Measurements from ENCODE around the gene CYFIP1. TPM values are rescaled to one million over a fixed set of nuclear protein-coding genes. Genes with fewer than 3 reads are reported as not detected.

The CYFIP1 gene
- total RNA-seq, 1 donor from 2014 or later = 127 TPM

DNA sequence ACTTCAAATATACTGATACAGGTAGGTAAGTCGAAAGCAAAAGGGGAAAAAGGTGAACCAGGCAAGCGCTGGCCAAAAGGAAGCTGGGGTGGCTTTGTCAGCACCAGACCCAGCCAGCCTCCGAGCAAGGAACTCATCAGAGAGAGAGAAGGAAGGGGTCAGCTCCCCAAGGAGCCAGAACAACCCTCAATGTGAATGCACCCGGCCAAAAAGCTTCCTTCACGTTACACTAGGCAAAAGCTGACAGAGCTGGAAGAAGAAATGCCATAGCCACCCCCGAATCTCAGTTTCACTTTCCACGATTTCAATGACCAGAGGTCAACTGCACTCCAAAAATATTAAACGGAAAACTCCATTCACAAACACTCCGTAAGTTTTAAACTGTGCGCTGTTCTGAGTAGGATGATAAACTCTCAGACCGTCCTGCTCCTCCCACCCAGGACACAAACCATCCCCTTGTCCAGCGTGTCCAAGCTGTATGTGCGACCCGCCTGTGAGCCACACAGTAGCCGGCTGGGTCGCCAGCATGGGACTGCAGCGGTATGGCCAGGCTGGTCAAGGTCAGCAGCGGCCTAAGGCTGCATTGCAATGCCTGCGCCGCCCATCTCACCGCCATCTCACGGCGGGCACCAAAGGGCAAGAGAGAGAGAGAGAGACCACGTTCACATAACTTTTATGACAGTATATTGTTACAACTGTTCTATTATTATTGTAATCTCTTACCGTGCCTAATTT, 29.7 kb downstream of the CYFIP1 start:
- DNase-seq (ENCODE audit: low spot score) = no peak

DNA sequence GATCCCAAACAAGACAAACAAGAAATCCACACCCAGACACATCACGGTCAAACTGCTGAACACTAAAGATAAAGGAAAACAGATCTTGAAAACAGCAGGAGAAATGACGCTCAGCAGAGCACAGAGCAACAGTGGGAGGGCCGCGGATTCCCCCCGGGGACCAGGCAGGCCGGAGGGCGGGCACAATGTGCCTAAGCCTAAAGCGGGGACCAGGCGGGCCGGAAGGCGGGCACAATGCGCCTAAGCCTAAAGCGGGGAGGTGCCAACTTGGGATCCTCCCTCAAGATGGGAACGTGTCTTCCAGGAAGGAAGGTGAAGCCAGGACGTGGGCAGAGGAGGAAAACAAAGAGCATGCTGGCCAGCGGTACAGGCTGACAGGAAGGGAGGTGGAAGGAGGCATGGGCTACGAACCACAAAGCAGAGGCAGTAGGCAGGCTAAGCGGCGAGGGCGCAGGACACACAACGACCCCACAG, 31.1 kb downstream of the CYFIP1 start:
- peak; percentile 41 for DNase-seq (ENCODE audit: low spot score)

DNA sequence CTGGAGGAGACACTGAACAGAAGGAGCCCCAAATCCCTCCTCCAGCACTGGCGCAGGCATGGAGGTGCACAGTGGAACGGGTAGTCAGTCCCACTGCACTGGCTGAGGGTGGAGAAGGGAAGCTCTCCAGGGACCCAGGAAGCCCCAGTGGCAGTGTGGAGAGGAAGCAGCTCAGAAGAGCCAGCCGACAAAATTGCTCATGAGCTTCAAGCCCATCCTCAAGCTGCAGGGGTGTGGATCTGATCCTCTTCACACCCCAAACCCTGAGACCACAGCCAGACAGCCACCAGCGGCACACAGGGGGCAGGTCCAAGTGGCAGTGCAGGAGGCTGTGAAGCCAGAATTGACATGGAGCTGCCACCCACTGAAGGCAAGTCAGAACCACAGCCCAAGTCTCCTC, 32.1 kb downstream of the CYFIP1 start:
- no peak for DNase-seq (ENCODE audit: low spot score)

DNA sequence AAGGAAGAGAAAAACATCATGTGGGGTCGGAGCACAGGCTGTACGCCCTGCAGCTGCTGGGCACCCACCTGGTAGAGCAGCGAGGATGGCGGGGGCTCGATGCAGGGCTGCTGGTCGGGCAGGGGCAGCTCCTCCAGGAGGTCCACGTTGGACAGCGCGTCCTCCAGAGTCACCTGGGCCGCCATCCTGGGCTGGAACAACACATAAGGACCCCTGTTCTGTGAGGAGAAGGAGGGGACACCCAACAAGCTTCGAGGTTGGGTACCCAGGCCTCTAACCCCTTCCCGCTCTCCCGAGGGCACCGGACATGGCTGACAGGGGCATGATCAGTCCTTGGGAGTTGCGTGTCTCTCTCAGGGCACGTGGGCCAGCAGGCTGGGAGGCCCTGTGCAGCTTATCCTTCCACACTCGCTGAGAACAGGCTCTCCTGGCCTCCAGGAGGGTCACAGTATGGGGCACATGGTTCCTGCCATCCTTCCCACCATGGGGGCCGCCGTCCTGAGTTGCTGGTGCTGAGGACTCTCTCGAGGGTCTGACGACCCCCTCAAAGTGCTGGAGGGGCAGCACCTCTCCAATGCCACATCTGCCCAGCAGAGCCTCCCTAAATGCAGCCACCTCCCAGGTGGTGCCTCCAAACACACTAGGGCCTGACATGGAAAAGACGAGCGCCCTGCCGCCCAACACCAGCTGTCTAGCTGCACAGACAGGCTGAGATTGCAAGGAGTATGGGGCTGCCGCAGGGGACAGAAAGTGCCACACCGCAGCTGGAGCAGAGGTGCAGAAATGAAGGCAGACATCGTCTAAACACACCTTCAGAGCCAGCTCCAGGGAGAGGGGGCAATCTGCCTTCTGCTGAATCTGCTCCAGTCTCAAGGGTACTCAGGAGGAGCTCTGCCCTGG, 32.8 kb downstream of the CYFIP1 start:
- DNase-seq (ENCODE audit: low spot score) = no peak

DNA sequence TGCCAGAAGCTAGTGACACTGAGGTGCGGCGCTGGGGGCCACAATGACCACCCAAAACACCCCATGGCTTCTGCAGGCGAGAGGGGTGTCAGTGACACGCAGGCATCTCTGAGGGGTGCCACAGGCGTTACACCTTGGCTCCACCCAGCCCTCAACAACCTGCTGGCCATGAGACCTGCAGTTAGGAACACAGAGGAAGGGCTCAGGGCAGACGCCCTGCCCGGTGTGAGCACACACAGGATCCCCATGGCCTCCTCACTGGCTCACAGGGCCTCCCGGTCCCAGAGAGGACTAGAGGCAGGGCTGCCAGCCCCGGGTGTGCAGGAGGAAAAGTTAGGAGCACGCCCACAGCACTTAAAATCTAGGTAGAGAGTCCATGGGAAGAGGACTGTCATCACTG, 35.1 kb downstream of the CYFIP1 start:
- DNase-seq (ENCODE audit: low spot score) = no peak

DNA sequence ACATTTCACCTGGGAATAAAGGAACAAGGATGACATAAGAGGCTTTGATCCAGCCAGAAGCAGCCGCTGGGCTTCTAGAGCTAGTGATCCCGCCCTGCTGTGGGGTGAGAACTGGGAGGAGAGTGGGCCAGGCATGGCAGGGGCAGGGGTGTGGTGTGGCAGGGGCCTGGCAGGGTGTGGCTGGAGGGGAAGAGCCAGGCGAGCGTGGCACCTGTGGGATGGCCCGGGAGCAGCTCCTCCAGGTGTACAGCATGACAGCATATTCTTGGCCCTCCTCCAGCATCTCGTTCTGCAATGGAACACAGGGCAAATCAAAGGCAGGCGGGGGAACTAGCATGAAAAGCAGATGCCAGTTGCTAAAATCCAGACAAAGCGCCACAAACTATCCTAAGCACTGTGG, 35.5 kb downstream of the CYFIP1 start:
- DNase-seq (ENCODE audit: low spot score) = peak; percentile 73

DNA sequence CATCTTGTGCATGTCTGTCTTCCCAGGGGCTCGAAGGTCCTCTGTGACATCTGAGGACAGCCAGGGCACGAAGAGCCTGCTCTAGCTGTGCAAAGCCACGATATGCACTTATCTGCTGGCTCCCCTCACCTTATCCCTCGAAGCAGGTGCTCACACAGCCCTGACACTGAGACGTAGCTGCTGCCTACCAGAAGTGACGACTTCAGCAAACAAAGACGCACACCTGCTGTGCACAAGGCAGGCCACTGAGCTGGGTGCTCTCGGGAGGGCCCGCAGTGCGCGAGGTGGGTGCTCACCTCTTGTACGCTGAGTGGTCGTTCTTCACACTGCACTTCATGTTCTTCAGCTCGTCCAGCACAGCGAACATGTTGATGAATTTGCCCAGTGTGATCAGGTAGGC, 37.3 kb downstream of the CYFIP1 start:
- no peak for DNase-seq (ENCODE audit: low spot score)

DNA sequence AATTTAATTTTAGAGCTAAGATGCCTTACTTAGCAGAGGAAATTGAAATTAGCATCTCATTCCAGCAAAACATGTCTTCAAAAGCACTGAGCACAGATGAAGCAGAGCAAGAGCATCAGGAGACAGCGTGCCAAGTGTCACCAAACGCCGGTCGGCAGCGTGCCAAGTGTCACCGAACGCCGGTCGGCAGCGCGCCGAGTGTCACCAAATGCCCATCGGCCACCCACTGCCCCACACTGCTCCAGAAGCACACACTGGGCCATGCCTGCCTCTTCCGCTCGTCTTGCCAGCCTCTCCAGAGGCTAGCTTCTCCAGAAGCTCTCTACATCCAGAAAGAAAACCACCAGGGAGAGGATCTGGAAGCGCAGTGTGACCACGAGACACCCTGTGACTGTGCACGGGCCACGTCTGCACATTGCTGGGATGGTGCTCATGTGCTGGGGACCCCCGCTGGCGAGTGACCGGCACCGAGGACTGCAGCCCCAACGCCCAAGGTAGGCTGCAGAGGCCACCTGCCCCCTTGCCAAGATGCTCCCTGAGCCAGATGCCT, 37.8 kb downstream of the CYFIP1 start:
- DNase-seq (ENCODE audit: low spot score) = no peak

DNA sequence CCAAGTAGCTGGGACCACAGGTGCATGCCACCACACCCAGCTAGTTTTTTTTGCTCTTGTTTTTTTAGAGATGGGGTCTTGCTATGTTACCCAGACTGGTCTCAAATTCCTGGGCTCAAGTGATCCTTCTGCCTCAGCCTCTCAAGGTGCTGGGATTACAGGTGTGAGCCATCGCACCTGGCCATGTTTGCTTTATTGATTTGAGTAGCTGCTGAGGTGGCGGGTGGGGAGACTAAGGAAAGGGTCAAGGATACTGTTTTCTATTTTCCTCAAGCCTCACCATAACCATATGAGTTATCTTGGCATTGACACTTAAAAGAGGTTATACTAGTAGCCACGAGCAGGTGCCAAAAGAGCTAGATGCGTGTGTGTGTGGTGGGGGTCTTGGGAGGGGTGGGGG, 39.0 kb downstream of the CYFIP1 start:
- no peak for DNase-seq (ENCODE audit: low spot score)

DNA sequence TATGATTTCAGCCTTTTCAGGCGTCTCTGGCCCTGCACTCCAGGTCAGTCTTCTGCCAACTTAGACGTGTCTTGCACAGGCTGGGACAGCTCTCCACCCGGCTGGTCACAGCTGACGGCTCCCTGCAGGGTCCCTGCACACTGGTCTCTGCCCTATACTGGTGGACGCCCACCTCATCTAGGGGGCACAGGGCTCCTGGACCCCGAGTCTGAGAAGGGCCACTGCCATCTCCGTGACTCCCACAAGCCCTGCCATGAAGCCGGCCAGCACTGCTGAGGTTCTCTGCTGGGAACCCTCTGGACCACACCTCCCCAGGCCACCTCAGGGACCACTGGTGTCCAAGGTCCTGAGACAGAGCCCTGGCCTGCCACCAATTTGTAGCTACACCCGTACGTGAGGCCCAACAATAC, 40.5 kb downstream of the CYFIP1 start:
- no peak for DNase-seq (ENCODE audit: low spot score)

DNA sequence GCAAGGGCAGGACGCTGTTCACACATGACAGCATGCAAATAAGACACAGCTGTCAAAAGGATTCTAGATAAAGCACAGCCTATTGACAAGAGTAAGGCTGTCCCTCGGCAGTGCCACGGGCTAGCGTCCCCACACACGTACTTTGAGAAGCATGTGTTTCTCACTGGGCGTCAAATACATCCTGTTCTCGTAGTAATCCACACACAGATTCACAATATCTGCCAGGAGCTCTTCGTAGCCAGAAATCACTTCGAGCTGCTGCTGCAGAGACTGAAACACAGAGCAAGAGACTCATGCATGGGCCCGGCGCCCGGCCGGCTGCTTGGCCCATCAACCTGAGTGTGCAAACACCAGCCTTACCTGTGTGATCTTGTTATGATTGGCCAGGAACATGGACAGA, 41.1 kb downstream of the CYFIP1 start:
- DNase-seq (ENCODE audit: low spot score) = no peak

DNA sequence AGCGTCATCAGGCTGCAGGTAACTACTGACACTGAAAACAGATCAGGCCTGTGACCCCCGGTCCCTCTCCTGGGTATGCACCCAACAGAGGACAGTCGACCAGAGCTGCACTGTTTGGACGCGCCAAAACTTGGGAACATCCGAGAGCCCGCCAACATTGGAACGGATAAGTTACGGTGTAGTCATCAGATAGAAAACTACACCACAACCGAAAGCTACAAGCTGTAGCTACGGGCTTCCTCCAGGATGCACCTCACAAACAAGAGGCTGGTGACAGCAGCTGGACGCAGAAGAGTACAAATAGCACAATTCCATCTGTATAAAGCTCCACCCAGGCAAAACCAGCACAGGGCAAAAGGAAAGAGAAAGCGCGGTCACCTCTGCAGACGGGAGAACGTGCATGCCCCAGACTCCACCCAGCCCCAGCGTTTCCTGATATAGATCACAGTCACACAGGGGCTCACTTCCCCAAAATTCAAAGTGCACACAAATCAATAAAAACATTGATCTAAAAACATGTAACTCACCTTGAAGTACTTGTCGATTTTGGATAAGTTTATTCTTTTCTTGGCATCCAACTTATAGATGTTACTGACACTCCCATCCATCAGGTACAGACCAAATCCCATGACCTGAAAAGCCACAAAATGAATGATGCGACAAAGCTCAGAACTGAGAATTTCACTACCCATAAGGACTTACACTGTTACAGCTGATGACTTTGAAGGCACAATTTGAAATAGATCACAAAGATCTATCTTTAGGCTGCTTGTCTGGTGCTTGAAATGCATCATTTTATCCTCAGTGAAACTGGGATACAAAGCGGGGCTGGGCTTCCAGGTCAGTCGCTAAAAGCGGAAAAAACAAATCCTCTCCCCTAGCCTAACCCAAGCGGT, 43.3 kb downstream of the CYFIP1 start:
- no peak for DNase-seq (ENCODE audit: low spot score)

DNA sequence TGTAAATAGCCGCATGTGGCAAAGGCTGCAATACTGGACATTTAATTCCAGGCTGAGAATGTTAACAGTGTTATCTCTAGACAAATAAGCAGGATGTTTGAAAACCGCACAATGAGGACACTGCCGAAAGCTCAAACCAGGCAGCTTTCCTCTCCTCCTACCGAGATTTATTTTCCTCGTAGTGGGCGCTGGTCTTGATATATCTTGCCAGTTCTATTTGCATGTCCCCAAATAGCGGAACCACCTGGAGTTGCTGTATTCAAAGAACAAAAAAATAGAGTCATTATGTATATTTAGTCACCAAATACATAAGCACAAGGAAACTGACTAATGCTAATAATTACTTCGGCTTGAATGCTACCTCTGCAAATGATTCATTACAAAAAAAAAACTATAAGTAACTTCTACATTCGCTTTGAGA, 46.5 kb downstream of the CYFIP1 start:
- no peak for DNase-seq (ENCODE audit: low spot score)

DNA sequence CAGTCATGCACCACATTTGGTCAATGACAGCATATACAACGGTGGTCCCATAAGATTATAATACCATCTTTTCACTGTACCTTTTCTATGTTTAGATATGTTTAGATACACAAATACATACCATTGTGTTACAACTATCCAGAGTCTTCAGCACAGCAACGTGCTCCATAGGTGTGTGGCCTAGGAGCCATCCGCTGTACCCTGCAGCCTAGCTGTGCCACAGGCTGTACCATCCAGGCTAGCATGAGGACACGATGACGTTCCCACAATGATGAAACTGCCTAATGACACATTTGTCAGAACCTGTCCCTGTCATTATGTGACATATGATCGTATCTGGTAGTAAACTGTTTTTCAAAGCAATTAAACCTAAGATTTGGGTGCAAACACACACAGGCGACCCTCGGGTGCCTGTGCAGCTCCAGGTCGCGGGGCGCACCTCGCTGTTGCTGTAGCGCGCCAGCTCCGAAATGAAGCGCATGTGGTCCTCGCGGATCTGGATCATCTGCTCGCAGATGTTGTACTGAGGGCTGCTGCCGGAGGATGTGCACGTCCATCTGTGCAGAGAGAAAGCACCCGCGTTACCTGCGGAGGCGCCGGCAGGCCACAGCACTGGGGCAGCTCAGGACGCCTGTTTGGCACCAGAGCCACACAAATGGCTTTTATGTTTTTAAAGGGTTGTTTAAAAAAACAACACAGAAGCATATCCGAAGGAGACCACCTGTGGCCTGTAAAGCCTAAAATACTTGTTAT, 48.2 kb downstream of the CYFIP1 start:
- no peak for DNase-seq (ENCODE audit: low spot score)

DNA sequence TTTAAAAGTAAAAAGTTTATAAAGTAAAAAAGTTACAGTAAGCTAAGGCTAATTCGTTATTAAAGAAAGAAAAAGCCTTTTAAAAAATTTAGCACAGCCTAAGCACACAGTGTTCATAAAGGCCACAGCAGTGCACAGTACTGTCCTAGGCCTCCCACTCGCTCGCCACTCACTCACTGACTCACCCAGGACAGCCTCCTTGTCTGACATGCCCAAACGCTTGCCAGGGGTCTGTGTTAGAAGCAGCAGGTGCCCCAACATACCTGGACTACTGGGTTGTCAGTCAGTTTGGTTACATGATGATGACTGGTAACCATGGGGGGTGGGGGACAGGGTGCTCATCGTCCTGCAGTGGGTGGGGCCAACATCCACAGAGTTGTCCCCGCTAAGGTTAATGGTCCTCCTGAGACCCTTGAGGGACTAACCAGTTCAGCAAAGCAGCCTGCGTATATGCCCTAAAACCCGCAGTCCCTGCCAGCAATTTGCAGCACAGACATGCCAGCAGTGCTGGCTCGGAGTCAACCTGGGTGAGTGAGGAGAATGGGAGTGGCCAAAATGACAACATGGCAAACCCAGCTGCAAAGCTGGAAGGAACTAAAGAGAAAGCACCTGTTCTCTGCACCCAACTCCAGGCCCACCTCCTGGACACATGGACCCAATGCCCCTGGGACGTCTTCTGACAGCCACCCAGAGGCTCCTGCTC, 49.2 kb downstream of the CYFIP1 start:
- no peak for DNase-seq (ENCODE audit: low spot score)

DNA sequence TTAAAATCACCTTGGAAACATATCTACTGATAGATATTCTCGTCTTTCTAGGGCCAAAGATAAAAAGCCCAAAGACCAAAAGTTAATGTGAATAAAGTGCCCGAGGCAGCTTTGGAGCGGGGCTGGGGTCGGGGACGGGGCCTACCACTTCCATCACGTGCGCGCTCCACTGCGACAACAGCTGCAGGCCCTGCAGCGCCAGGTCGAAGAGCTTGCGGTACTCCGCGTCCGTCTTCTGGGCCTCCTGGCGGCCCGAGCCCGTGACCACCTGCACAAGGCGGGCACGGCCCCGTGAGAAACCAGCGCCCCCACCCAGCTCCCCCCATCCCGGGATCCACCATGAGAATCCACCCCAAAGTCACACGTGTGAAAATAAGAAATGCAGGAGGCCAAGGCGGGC, 52.4 kb downstream of the CYFIP1 start:
- DNase-seq (ENCODE audit: low spot score) = no peak

DNA sequence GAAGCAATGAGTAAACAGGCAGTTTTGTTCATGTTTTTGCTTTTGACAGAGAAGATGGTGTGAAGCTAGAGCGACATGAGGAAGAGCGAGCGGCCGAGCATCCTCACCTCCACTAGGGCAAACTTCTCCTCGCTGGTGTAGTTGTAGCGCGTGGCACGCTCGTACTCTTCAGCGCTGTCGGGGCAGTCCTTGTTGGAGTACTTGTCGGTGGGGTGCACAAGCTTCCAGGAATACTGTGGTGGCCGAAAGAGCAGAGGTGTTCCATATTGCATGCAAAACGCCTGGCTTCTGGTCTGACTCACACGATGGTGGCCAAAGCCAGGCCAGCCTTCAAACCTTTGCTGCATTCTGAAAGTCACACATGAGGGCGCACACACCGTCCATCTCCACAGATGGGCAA, 54.3 kb downstream of the CYFIP1 start:
- no peak for DNase-seq (ENCODE audit: low spot score)

DNA sequence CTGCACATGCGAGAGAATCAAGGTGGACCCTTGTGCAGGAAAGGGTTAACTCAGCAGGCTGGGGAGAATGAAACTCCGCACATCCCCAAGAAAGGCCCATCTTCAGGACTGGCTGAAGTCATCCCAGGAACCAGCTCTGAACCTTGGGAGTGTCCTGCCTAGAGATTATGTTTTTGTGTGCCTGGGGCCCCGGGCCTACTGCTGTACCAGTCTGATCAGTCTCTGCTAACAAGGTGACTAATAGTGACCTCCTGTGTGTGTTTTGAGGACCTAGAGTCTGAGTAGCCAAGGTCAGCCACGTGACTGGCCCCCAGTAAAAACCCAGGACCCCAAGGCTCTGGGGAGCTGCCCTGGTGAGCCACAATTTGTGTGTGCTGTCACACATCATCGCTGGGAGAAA, 58.2 kb downstream of the CYFIP1 start:
- DNase-seq (ENCODE audit: low spot score) = no peak

DNA sequence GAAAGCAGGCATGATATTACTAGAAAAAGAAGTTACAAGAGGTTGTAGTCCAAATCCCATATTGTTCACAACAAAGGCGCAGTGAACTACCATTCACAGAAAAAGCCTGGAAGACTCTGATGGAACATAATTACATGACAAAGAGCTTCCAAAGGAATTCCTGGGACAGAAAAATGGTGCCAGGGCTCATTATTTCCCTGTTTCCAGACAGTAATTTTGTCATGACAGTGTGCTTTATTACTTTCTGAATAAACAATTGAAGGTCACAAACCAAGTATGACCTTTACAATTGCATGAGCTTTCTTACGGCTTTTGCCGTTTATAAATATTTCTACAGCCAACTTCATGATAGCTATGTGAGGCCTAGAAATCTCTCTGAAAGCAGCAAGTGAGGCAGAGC, 61.0 kb downstream of the CYFIP1 start:
- DNase-seq (ENCODE audit: low spot score) = no peak

DNA sequence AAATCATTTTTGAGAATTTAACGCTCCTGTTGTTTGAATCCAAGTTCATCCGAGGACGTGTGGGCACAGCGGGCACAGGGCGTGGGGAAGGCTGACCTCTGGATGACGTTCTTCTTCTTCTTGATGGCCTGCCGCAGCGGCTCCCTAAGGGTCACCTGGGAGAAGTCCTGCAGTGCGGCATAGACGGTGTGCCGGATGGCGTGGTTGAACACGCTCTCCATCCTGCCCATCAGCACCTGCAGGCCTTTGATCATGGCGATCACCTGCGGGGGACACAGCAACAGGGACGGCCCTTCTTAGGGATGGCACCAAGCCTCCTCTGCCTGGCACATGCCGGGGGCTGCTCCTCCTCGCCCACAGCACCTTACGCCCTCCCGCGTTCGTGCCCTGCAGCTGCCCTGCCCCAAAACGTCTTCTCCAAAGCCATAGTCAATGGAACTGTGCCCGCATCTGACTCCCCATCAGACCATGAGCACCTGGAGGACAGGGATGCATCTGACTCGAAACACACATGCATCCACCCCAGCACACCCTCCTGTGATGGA, 61.5 kb downstream of the CYFIP1 start:
- no peak for DNase-seq (ENCODE audit: low spot score)
